T-helper 17 cell (primary cell): Measurements from ENCODE around the gene ELAVL2. TPM values are rescaled to one million over a fixed set of nuclear protein-coding genes. Genes with fewer than 3 reads are reported as not detected.

Experiments
- ATAC-seq: fragments of 150-1000 bp; cut with Tn5 transposase; 2 replicates; pipeline ENCODE4 v1.10.0; 2021; ENCODE audit warnings: mild to moderate bottlenecking, moderate library complexity
- DNase-seq, 3 donors: peaks; one replicate each; pipeline versions ENCODE4 v3.0.0 to v3.0.0-alpha.2; 2020 to 2021
- H3K9me3 ChIP-seq: one replicate; pipeline ENCODE4 v1.7.0; 2013; ENCODE audit warnings: low read length, mild to moderate bottlenecking; ENCODE audit not compliant: control insufficient read depth, poor library complexity, severe bottlenecking
- H3K27ac Mint-ChIP-seq: one replicate; pipeline ENCODE4 v1.8.0; 2022; ENCODE audit warnings: mild to moderate bottlenecking, moderate library complexity, mixed read lengths
- H3K27me3 Mint-ChIP-seq: one replicate; pipeline ENCODE4 v1.8.0; 2022; ENCODE audit warnings: mixed read lengths
- H3K36me3 Mint-ChIP-seq: one replicate; pipeline ENCODE4 v1.8.0; 2022; ENCODE audit warnings: low read depth, mixed read lengths
- H3K4me1 Mint-ChIP-seq: one replicate; pipeline ENCODE4 v1.8.0; 2022; ENCODE audit warnings: mild to moderate bottlenecking, mixed read lengths
- H3K4me3 Mint-ChIP-seq: one replicate; pipeline ENCODE4 v1.8.0; 2022; ENCODE audit warnings: mild to moderate bottlenecking, moderate library complexity, mixed read lengths
- total RNA-seq, 4 donors: library from RNA in 2 of 4; stranded (reverse) in 2 of 4; gene quantifications; one replicate each; pipeline ENCODE4 v1.2.3 and lab custom pipeline; 2022 to 2026

The ELAVL2 gene
- total RNA-seq, 2 donors from 2014 or later: not detected

DNA sequence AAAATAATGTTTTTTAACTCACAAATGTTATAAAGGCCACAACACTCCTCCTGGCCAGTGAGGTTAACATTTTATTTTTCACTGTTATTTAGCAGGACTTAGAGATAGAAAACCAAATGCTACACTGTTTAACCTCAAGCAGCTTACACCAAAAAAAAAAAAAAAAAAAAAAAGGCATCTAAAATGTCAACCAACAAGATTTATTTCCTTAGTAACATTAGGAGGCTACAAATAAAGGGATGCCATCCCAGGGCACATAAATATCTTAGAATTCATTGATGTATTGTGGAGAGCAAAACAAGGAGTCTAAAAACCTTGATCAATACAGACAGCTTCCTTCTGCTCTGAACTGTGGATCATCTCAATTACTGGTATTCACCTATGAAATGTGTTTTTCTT lies 53.7 kb downstream of the ELAVL2 start:
- H3K9me3 ChIP-seq: no peaks in the 10 kb centered on the region
- DNase-seq (no peak), ATAC-seq (no peak)
- Mint-ChIP-seq H3K36me3 (no peaks in the 10 kb centered on the region), H3K4me3 (no peak overlapping the region), H3K4me1 (no peaks in the 10 kb centered on the region), H3K27ac (no peak overlapping the region), H3K27me3 (no peaks in the 10 kb centered on the region)

DNA sequence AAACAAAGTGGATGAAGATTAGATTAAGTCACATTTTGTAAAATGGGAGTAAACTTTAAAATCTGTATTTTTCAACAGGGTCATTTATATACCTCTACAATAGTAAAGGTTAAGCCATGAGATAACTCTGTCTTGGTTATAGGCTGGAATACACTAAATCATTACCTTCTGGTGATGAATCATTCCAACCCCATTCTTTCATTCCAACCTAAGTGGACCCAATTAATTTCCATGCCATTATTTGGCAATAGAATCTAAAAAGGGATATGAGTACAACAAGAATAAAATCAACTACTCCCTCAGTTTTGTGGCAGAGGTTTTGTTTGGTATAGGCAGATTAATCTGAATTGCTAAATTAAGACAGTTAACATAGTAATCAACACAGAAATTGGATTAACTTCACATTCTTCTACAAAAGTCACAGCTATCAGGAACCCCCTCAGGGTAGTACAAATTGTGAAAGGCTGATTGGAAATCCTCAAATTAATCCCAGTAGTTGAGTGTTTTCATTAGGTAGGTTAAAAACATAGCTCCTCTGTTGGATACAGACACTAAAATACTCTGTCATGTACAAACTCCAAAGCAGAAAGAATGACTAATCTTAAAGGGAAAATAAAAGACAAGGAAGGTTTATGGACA lies 54.2 kb downstream of the ELAVL2 start:
- no peaks in the 10 kb centered on the region for H3K9me3 ChIP-seq
- Mint-ChIP-seq H3K36me3 (no peaks in the 10 kb centered on the region), H3K27me3 (no peaks in the 10 kb centered on the region), H3K4me1 (no peaks in the 10 kb centered on the region), H3K27ac (no peak overlapping the region), H3K4me3 (no peak overlapping the region)
- ATAC-seq: no peak
- DNase-seq: no peak

DNA sequence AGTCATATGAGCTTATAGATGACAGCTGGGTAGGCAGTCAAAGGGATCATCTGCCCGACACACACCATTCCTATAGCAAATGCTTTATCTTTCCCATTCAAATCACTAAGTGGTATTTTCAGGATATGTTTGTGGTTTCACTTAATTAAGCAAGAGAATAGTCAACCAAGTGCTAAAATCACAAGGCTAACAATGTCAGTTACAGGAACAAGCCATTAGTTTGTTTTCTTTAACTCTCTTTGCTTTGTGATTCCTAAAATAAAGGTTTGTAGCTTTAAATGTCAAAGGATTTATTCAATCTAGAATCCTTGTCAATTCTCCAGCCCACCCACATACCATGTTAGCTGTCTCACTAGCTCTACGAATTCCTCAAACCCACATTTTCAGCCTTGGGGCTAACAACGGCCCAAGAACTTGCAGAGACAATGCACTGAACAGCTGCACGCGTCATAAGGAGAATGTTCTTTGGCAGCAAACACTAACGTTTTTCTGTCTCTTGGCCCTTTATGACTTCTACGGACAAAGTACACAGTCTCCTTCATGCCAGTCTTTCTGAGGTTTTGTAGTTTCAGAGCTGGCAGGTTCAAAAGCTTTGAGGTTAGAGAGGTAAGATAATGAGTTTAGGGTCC lies 56.6 kb downstream of the ELAVL2 start:
- Mint-ChIP-seq H3K27ac (no peak overlapping the region), H3K4me3 (no peak overlapping the region), H3K4me1 (no peaks in the 10 kb centered on the region), H3K36me3 (no peaks in the 10 kb centered on the region), H3K27me3 (no peaks in the 10 kb centered on the region)
- H3K9me3 ChIP-seq: no peaks in the 10 kb centered on the region
- DNase-seq: no peak
- ATAC-seq: no peak

DNA sequence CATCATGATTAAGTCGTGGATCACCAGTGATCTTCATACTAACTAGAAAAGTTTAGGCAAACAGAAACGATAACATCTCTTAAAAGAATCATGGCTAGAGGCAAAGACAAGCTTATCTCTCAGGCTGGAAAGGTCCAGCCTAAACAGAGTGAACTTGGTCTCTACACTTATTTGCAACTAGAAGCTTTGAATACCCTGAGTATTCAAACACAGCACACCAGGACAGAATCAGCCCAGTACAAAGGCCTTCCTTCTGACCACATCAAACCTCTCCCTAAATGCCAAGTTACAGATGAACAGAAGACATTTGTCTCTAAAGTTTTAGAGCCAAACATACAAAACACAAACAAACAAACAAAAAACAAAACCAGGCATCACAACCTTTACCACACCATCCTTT lies 57.2 kb downstream of the ELAVL2 start:
- no peaks in the 10 kb centered on the region for H3K9me3 ChIP-seq
- Mint-ChIP-seq H3K36me3 (no peaks in the 10 kb centered on the region), H3K4me1 (no peaks in the 10 kb centered on the region), H3K4me3 (no peak overlapping the region), H3K27me3 (no peaks in the 10 kb centered on the region), H3K27ac (no peak overlapping the region)
- ATAC-seq (no peak), DNase-seq (no peak)

DNA sequence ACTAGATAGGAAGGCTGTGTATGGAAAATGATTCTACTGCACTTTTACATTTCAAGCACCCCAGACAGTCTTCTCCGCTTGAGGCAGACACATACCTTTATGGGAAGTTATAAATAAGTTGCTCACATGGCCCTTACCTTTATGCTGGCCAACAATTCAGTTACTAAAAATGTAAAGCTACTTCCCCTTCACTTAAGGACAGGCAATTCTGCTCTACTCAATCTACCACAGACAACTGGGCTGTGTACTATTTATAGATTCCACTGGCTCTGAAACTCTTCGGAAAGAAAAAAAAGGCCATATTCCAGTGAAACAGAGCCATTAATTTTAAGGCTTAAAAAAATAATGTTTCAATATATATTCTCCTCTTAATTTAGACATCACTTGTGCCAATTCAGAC lies 59.4 kb downstream of the ELAVL2 start:
- no peak for ATAC-seq
- DNase-seq: no peak

DNA sequence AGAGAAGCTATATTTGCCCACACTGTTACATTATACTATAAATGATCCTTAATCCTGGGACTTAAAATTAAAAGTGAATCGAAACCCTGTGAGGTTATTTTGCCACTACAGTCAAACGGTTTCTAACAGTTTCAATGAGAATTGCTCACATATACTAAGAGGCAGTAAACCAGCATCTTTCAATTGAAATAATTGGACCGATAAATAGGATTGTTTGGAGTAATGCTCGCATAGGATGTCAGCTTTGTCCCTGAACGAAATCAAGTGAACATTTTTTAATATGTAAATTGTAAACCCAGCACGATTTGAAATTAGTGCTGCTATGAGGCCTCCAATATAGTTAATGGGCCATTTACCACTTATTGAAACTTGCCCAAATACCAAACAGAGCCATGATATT lies 60.5 kb downstream of the ELAVL2 start:
- ATAC-seq (no peak), DNase-seq (no peak)
- Mint-ChIP-seq H3K36me3 (no peaks in the 10 kb centered on the region), H3K4me3 (no peak overlapping the region), H3K27me3 (no peaks in the 10 kb centered on the region), H3K27ac (no peak overlapping the region), H3K4me1 (no peaks in the 10 kb centered on the region)
- H3K9me3 ChIP-seq: no peaks in the 10 kb centered on the region

More for the DNA sequence above, 59.4 kb downstream of the ELAVL2 start:
- H3K36me3 Mint-ChIP-seq: no peaks in the 10 kb centered on the region
- H3K4me1 Mint-ChIP-seq: no peaks in the 10 kb centered on the region
- no peak overlapping the region for H3K27ac Mint-ChIP-seq
- no peaks in the 10 kb centered on the region for H3K9me3 ChIP-seq
- no peaks in the 10 kb centered on the region for H3K27me3 Mint-ChIP-seq
- no peak overlapping the region for H3K4me3 Mint-ChIP-seq

DNA sequence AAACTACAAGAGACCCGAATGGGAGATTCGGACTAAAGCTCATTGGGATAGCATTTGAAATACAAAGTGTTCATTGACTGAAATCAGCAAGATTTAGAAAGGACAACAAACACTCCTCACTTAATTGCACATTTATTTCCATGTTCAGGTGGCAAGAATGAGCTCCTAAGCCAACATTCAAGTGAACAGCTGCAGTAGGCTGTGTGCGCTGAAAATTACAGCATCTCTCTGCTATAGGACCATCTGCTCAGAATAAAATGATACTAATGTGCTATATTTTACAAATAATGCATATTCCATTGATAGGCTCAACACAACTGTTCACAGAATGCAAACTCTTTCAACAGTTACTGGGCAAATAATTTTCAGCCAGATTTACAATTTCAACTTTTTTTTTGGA lies 61.8 kb downstream of the ELAVL2 start:
- Mint-ChIP-seq H3K27ac (no peak overlapping the region), H3K27me3 (no peaks in the 10 kb centered on the region), H3K4me1 (no peaks in the 10 kb centered on the region), H3K4me3 (no peak overlapping the region), H3K36me3 (no peaks in the 10 kb centered on the region)
- H3K9me3 ChIP-seq: no peaks in the 10 kb centered on the region
- no peak for DNase-seq
- ATAC-seq: no peak

DNA sequence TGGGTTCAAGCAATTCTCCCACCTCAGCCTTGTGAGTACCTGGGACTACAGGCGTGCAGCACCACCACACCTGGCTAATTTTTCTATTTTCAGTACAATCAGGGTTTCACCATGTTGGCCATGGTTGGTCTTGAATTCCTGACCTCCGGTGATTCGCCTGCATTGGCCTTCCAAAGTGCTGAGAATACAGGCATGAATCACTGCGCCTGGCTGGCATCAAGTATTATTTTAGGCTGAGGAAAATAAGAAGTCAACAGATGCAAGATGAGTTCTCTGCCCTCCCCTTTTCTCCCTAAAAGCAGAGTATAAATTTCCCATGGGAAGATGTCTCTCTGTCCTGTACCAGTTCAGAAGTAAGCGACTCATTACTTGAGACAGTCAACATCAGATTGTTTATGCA lies 71.5 kb downstream of the ELAVL2 start:
- H3K27ac Mint-ChIP-seq: no peak overlapping the region
- DNase-seq (no peak), ATAC-seq (no peak)
- no peaks in the 10 kb centered on the region for H3K4me1 Mint-ChIP-seq
- no peaks in the 10 kb centered on the region for H3K27me3 Mint-ChIP-seq
- H3K9me3 ChIP-seq: no peaks in the 10 kb centered on the region
- no peaks in the 10 kb centered on the region for H3K36me3 Mint-ChIP-seq
- H3K4me3 Mint-ChIP-seq: no peak overlapping the region

DNA sequence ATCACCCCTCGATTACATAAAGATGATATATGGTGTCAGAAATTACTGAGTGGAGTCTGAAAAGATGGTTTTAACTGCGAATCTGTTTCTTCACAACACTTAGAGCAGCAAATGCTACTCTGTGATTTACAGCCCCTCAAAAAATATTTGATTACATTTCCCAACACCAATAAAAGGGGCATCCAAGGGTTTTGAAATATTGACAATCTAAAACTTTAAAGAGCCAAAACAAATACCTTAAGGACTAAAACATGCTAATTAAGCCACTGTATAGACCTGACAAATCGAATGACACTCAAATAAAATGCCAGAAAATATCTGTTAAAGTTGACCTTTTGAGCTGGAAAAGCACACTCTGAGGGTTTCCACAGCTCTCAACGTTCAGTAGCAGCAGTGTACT lies 73.2 kb downstream of the ELAVL2 start:
- DNase-seq (no peak), ATAC-seq (no peak)
- H3K9me3 ChIP-seq: no peaks in the 10 kb centered on the region
- Mint-ChIP-seq H3K4me3 (no peak overlapping the region), H3K4me1 (no peaks in the 10 kb centered on the region), H3K27ac (no peak overlapping the region), H3K36me3 (no peaks in the 10 kb centered on the region), H3K27me3 (no peaks in the 10 kb centered on the region)

DNA sequence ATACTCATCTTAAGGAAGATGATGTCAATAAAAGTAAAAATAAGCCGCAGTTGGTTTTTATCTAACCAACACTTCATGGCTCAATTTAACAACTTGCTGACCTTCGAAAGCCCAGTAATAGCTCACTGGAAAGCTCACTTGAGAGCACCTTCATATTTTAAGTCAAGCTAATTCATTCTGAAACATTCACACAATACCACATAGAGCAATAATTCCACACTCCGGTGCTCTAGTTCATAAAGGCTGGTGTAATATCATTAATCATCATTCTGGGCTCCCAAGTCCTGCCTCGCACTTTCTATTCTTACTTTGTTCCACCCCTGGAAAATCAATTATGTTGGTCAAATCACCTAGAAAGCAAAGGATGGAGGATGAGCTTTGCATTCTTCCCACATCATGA lies 74.4 kb downstream of the ELAVL2 start:
- no peak overlapping the region for H3K27ac Mint-ChIP-seq
- H3K27me3 Mint-ChIP-seq: no peaks in the 10 kb centered on the region
- no peak for DNase-seq
- no peaks in the 10 kb centered on the region for H3K4me1 Mint-ChIP-seq
- ATAC-seq: no peak
- H3K36me3 Mint-ChIP-seq: no peaks in the 10 kb centered on the region
- H3K9me3 ChIP-seq: no peaks in the 10 kb centered on the region
- no peak overlapping the region for H3K4me3 Mint-ChIP-seq

DNA sequence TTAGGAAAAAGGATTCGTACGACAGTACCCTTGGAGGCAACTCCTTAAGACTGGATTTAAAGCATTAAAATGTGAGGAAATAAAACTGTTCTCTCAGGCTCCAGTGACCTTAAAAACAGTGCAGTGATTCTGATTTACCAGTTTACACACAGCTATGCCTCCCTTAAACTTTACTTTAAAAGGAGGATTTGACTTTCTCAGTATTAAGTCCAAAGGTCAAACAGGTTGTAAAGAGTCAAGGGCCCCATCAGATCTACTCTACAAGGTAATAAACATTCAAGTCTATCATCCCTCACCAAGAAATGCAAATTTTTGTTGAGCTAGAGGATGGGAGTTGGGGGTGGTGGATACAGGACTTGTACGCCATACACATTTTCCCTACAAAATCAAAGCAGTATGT lies 75.2 kb downstream of the ELAVL2 start:
- H3K9me3 ChIP-seq: no peaks in the 10 kb centered on the region
- H3K4me3 Mint-ChIP-seq: no peak overlapping the region
- no peaks in the 10 kb centered on the region for H3K4me1 Mint-ChIP-seq
- H3K27me3 Mint-ChIP-seq: no peaks in the 10 kb centered on the region
- no peaks in the 10 kb centered on the region for H3K36me3 Mint-ChIP-seq
- DNase-seq (no peak), ATAC-seq (no peak)
- H3K27ac Mint-ChIP-seq: no peak overlapping the region

DNA sequence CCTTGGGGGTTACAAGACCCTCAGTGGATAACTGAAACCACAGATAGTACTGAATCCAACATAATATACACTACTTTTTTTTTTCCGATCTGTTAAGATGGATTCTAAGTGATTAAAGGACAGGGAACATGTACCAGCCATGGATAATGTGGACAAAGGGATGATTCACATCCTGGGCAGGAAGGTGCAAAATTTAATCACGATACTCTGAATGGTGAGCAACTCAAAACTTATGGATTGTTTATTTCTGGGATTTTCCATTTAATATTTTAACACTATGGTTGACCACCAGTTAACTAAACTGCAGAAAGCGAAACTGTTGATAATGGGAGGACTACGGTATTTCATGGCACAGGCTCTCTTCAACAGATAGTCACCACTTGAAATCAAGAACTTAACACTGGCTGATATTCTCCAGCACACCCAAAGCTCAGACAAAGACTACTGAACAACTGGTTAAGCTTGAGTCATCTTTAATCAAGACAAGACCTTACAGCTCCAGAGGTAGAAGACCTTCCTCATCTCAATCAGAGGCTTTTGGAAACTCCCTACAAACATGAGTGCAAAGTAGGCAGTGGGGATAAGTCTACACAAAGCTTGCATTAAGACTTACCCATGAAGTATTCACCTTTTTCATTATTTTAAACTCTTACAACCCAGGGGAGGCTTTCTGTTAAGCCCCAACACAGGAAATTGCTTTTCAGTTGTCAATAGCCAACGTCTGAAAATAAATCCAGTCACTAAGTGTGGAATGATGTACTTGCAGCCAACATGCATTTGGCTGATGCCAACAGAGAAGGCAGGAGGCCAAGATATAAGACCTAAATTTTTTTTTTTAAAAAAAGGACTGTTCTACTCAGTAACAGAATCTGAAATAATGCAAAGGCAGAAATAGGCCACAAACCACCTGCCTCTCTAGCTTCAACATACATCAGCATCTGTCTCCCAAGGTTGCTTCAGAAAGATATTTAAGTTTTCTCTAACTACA lies 78.7 kb downstream of the ELAVL2 start:
- ATAC-seq (no peak), DNase-seq (no peak)
- H3K9me3 ChIP-seq: no peaks in the 10 kb centered on the region
- Mint-ChIP-seq H3K27me3 (no peaks in the 10 kb centered on the region), H3K4me3 (no peak overlapping the region), H3K27ac (no peak overlapping the region), H3K4me1 (no peaks in the 10 kb centered on the region), H3K36me3 (no peaks in the 10 kb centered on the region)

DNA sequence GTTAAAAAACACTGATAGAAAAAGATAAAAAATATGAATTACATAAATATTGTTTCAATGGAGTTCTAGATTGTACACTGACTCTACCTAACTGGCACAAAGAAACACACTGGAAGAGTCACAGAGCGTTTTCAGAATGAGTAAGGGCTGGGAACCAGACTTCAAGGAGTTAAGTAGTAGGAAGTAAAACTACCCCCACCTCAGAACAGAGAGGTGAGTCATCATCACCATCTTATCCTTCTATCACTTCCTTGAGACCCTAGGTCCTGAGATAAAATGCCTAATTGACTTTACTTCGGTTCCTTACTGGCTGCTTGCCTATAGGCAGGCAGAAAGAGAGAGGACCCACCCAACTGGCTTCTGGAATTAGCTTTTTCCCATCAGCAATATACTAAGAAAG lies 79.7 kb downstream of the ELAVL2 start:
- no peaks in the 10 kb centered on the region for H3K9me3 ChIP-seq
- H3K36me3 Mint-ChIP-seq: no peaks in the 10 kb centered on the region
- no peak overlapping the region for H3K4me3 Mint-ChIP-seq
- H3K4me1 Mint-ChIP-seq: no peaks in the 10 kb centered on the region
- H3K27ac Mint-ChIP-seq: no peak overlapping the region
- ATAC-seq: no peak
- no peaks in the 10 kb centered on the region for H3K27me3 Mint-ChIP-seq
- no peak for DNase-seq
